ENCODE results near the gene FUT6.
"Not testable (repeated sequence)": the region's sequence is repeated elsewhere in the genome, so short reads cannot be mapped to it uniquely, and the experiment has no call there.

The FUT6 gene, protein sequence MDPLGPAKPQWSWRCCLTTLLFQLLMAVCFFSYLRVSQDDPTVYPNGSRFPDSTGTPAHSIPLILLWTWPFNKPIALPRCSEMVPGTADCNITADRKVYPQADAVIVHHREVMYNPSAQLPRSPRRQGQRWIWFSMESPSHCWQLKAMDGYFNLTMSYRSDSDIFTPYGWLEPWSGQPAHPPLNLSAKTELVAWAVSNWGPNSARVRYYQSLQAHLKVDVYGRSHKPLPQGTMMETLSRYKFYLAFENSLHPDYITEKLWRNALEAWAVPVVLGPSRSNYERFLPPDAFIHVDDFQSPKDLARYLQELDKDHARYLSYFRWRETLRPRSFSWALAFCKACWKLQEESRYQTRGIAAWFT

GRCh38 chr19:5839065-5840017, at the start of gene FUT6:
Gene FUT6, minus strand, starts transcription at chr19:5839702. Its CDS starts 7,135 bp downstream, at chr19:5832567.
- no peaks in the 10 kb centered on the region for H3K9me2 ChIP-seq (replicated peaks; ENCODE audit: insufficient read depth, low read length)
- no peak within 1 kb of the TSS for H3K4me3 ChIP-seq (ENCODE audit: low read length)
- no peaks in the 10 kb centered on the region for H3K4me1 ChIP-seq (ENCODE audit: low read length)
- no peak within 1 kb of the TSS for H3K27ac ChIP-seq (ENCODE audit: low read length)
- no peaks in the 10 kb centered on the region for H3K36me3 ChIP-seq (replicated peaks; ENCODE audit: insufficient read depth, low read length)
- H3K27me3 ChIP-seq (replicated peaks; ENCODE audit: insufficient read depth, low read length), result peaks cover 81% of the 10 kb centered on the region
- TF ChIP-seq EZH2phosphoT487 (IDR thresholded peaks at IDR 0.05; ENCODE audit: low read length) (no peak), EZH2 (optimal IDR thresholded peaks at IDR 0.05; ENCODE audit: low read depth, low read length) (no peak)
- TF ChIP-seq, protein P1, sequence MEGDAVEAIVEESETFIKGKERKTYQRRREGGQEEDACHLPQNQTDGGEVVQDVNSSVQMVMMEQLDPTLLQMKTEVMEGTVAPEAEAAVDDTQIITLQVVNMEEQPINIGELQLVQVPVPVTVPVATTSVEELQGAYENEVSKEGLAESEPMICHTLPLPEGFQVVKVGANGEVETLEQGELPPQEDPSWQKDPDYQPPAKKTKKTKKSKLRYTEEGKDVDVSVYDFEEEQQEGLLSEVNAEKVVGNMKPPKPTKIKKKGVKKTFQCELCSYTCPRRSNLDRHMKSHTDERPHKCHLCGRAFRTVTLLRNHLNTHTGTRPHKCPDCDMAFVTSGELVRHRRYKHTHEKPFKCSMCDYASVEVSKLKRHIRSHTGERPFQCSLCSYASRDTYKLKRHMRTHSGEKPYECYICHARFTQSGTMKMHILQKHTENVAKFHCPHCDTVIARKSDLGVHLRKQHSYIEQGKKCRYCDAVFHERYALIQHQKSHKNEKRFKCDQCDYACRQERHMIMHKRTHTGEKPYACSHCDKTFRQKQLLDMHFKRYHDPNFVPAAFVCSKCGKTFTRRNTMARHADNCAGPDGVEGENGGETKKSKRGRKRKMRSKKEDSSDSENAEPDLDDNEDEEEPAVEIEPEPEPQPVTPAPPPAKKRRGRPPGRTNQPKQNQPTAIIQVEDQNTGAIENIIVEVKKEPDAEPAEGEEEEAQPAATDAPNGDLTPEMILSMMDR (IDR thresholded peaks at IDR 0.05; ENCODE audit: low read length), result no peak
- DNase-seq, result no peak
- H2AFZ ChIP-seq (ENCODE audit: low read length), result no peak within 1 kb of the TSS
- H3K4me2 ChIP-seq (ENCODE audit: low read depth, low read length), result no peak within 1 kb of the TSS
- H3F3A ChIP-seq (ENCODE audit: insufficient read depth, low read length), result no peaks in the 10 kb centered on the region
- no peak within 1 kb of the TSS for H3K9ac ChIP-seq (ENCODE audit: low read length)
- no peaks in the 10 kb centered on the region for H3K79me2 ChIP-seq (ENCODE audit: low read length)
- no peaks in the 10 kb centered on the region for H4K20me1 ChIP-seq (ENCODE audit: insufficient read depth, low read length)
- no peaks in the 10 kb centered on the region for H3K9me3 ChIP-seq (replicated peaks; ENCODE audit: insufficient read depth, low read length)

- H3K9me2 ChIP-seq (replicated peaks; ENCODE audit: insufficient read depth, low read length); H3K27ac ChIP-seq (ENCODE audit: low read length); H3K9ac ChIP-seq (ENCODE audit: low read length); H3K4me1 ChIP-seq (ENCODE audit: low read length); H2AFZ ChIP-seq (ENCODE audit: low read length); H3F3A ChIP-seq (ENCODE audit: insufficient read depth, low read length); H3K36me3 ChIP-seq (replicated peaks; ENCODE audit: insufficient read depth, low read length); H3K9me3 ChIP-seq (replicated peaks; ENCODE audit: insufficient read depth, low read length); H4K20me1 ChIP-seq (ENCODE audit: insufficient read depth, low read length); H3K4me3 ChIP-seq (ENCODE audit: low read length); H3K4me2 ChIP-seq (ENCODE audit: low read depth, low read length); DNase-seq; H3K79me2 ChIP-seq (ENCODE audit: low read length): not testable (repeated sequence)
- peaks cover 85% of the 10 kb centered on the region for H3K27me3 ChIP-seq (replicated peaks; ENCODE audit: insufficient read depth, low read length)
Measured at GRCh38 chr19:5884065-5884811, 44.7 kb upstream of the FUT6 start.

GRCh38 chr19:5883157-5883873, 43.8 kb upstream of the FUT6 start:
- H3K79me2 ChIP-seq (ENCODE audit: low read length); H3K4me2 ChIP-seq (ENCODE audit: low read depth, low read length); H3K9me2 ChIP-seq (replicated peaks; ENCODE audit: insufficient read depth, low read length); DNase-seq; H3K36me3 ChIP-seq (replicated peaks; ENCODE audit: insufficient read depth, low read length); H3K4me1 ChIP-seq (ENCODE audit: low read length); H2AFZ ChIP-seq (ENCODE audit: low read length); H3K27ac ChIP-seq (ENCODE audit: low read length); H3F3A ChIP-seq (ENCODE audit: insufficient read depth, low read length); H4K20me1 ChIP-seq (ENCODE audit: insufficient read depth, low read length); H3K9me3 ChIP-seq (replicated peaks; ENCODE audit: insufficient read depth, low read length); H3K4me3 ChIP-seq (ENCODE audit: low read length); H3K9ac ChIP-seq (ENCODE audit: low read length): not testable (repeated sequence)
- peaks cover 88% of the 10 kb centered on the region for H3K27me3 ChIP-seq (replicated peaks; ENCODE audit: insufficient read depth, low read length)

All from MM.1S (cell line).